GM20000 (cell line): ENCODE results near the gene STK32A.
"Not testable (repeated sequence)": the region's sequence is repeated elsewhere in the genome, so short reads cannot be mapped to it uniquely, and the experiment has no call there.

Experiments
- DNase-seq: peaks from one replicate; pipeline ENCODE4 v3.0.0; 2012; ENCODE audit warnings: low spot score
- TF ChIP-seq, protein P1 (sequence below): IDR thresholded peaks from 2 replicates; pipeline ENCODE4 v1.5.1; 2012; ENCODE audit warnings: mild to moderate bottlenecking, control low read depth; ENCODE audit errors: extremely low read depth, missing control alignments

STK32A gene

DNA sequence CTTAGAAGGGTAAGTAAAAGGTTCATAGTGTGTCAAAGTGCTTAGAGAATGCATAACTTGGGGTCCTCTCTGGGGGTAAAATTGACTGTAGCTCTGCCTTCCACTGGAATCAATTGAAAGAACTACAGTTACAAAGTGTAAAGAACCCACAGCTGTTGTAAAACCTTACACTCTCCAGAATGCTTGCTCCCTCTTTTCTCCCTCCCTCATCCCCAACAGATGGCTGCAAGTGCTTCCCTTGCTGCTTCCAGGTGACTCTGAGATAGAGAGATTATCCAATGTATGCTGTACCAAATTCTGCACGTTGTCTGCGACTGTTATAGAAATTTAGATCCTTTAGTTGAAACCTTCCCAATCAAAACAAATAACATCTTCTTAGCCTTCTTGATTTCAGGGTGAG, 126.0 kb downstream of the STK32A start:
- TF ChIP-seq, protein P1, sequence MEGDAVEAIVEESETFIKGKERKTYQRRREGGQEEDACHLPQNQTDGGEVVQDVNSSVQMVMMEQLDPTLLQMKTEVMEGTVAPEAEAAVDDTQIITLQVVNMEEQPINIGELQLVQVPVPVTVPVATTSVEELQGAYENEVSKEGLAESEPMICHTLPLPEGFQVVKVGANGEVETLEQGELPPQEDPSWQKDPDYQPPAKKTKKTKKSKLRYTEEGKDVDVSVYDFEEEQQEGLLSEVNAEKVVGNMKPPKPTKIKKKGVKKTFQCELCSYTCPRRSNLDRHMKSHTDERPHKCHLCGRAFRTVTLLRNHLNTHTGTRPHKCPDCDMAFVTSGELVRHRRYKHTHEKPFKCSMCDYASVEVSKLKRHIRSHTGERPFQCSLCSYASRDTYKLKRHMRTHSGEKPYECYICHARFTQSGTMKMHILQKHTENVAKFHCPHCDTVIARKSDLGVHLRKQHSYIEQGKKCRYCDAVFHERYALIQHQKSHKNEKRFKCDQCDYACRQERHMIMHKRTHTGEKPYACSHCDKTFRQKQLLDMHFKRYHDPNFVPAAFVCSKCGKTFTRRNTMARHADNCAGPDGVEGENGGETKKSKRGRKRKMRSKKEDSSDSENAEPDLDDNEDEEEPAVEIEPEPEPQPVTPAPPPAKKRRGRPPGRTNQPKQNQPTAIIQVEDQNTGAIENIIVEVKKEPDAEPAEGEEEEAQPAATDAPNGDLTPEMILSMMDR, result no peak
- DNase-seq, result no peak

- DNase-seq, result no peak
- TF ChIP-seq, protein P1, result no peak
Measured at GRCh38 chr5:147361441-147362175, 126.8 kb downstream of the STK32A start.

- not testable (repeated sequence) for DNase-seq
Measured at GRCh38 chr5:147367381-147367780, 132.6 kb downstream of the STK32A start.

DNA sequence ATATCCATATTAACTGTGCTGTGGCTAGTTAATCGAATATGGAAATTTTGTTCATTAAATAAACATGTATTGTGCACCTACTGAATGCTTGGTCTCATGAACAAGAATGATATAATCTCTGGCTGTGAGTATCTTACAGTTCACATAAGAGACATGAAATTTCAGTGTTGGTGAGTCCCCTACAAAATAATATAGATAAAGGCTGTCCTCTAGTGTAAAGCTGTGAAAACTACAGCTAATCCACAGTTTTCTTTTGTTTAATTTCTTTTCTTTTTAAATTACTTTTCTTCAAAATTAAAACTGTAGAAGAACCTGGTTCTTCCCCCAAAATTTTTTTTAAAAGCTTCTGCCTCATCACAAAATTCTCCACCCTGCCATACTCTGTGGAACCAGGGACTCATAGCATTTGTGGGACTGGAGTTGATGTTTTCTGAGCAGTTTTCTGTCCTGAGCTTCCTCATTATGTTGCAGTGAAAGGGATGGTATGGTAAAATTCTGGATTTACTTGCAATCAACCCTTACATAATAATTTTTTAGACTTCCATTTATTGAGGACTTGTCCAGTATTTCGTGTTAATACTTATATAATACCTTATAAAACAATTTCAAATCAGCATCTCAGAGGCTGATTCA, 135.0 kb downstream of the STK32A start:
- no peak for DNase-seq
- TF ChIP-seq, protein P1, result no peak

GRCh38 chr5:147371290-147371689, 136.5 kb downstream of the STK32A start:
- DNase-seq, result no peak
- TF ChIP-seq, protein P1, result no peak

DNA sequence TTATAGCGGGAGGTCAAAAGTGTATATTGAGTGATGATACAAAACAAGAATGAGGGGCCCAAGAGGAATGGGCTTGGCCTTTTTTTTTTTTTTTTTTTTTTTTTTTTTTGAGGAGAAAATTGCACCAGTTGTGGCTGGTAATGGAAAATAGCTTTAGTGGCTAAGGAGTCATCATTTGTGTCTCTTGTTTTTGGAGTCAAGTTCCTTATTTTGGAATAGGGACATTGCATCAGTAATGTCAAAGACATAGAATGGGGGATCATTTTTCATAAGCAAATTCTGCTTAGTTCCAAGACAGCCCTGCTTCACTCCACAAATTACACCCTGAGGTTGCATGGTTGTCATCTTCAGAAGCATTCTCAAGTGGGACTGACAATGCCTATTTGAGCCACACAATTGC, 137.4 kb downstream of the STK32A start:
- DNase-seq, result no peak
- TF ChIP-seq, protein P1, result no peak

GRCh38 chr5:147373328-147373727, 138.5 kb downstream of the STK32A start:
- no peak for DNase-seq
- TF ChIP-seq, protein P1, result no peak

DNA sequence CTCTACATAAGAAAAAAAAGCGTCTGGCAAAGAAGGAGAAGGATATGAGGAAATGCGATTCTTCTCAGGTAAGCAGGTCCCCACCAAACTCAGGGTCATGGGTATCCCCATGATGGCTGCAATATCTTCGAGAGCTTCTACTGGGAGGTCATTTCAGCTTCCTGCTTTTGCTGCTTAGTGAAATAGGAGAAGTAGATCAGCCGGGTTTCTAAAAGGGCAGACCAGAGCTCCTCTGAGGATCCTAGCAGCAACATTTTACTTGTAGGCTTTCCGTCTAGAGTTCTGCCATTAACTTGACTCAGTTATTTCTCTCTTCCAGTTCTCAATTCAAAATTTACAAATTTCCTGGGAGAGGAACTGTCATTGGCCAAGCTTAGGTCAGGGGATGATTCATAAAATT, 140.3 kb downstream of the STK32A start:
- TF ChIP-seq, protein P1, result no peak

More for the DNA sequence above, 140.3 kb downstream of the STK32A start:
- no peak for DNase-seq
